Natural killer cell (primary cell): ENCODE measurements around the gene KDM3B. TPM values are rescaled to one million over a fixed set of nuclear protein-coding genes. Genes with fewer than 3 reads are reported as not detected.
A peak's percentile ranks its signal among the peaks of the same experiment; 100 is the strongest.
"Not testable (repeated sequence)": the region's sequence is repeated elsewhere in the genome, so short reads cannot be mapped to it uniquely, and the experiment has no call there.

Experiments
- ATAC-seq, 3 donors: fragments of 150-1000 bp in 2 of 3; fragments of 200-7000 bp in 1 of 3; cut with Tn5 transposase; 1 replicate in 1 of 3; 2 replicates in 2 of 3; pipeline ENCODE4 v1.10.0; 2021; ENCODE audit warnings: mild to moderate bottlenecking in 2 of 3, moderate library complexity in 2 of 3
- DNase-seq, 2 donors: peaks; one replicate each; pipeline versions ENCODE4 v3.0.0 to v3.0.0-alpha.2; 2013 to 2021; ENCODE audit warnings: mixed read lengths in 1 of 2
- H3K27ac ChIP-seq: one replicate; pipeline ENCODE4 v1.5.1; 2013; ENCODE audit warnings: mild to moderate bottlenecking, low read length
- H3K27me3 ChIP-seq: one replicate; pipeline ENCODE4 v1.6.1; 2013; ENCODE audit warnings: low read length; ENCODE audit not compliant: control insufficient read depth, insufficient read depth
- H3K36me3 ChIP-seq: one replicate; pipeline ENCODE4 v1.6.1; 2013; ENCODE audit warnings: low read length; ENCODE audit not compliant: control insufficient read depth, insufficient read depth
- H3K4me1 ChIP-seq: one replicate; pipeline ENCODE4 v1.6.1; 2013; ENCODE audit warnings: low read length; ENCODE audit not compliant: control insufficient read depth, insufficient read depth
- H3K4me3 ChIP-seq: one replicate; pipeline ENCODE4 v1.5.1; 2013; ENCODE audit warnings: low read length
- H3K9me3 ChIP-seq: one replicate; pipeline ENCODE4 v1.6.1; 2013; ENCODE audit warnings: low read length; ENCODE audit not compliant: control insufficient read depth, insufficient read depth
- H3K27ac Mint-ChIP-seq, 2 donors: one replicate each; pipeline ENCODE4 v1.8.0; 2022; ENCODE audit warnings: mild to moderate bottlenecking in 2 of 2, mixed read lengths in 2 of 2, moderate library complexity in 1 of 2
- H3K27me3 Mint-ChIP-seq, 2 donors: one replicate each; pipeline ENCODE4 v1.8.0; 2022; ENCODE audit warnings: low read depth in 2 of 2, mixed read lengths in 2 of 2
- H3K36me3 Mint-ChIP-seq: one replicate; pipeline ENCODE4 v1.8.0; 2022; ENCODE audit warnings: mixed read lengths
- H3K4me1 Mint-ChIP-seq, 2 donors: one replicate each; pipeline ENCODE4 v1.8.0; 2022; ENCODE audit warnings: mixed read lengths in 2 of 2
- H3K4me3 Mint-ChIP-seq: one replicate; pipeline ENCODE4 v1.8.0; 2022; ENCODE audit warnings: mild to moderate bottlenecking, moderate library complexity, mixed read lengths
- H3K9me3 Mint-ChIP-seq, 2 donors: one replicate each; pipeline ENCODE4 v1.8.0; 2022; ENCODE audit warnings: mixed read lengths in 2 of 2
- CTCF ChIP-seq: fragments of 200-600 bp; IDR thresholded peaks from one replicate; pipeline ENCODE4 v1.8.0; 2022; ENCODE audit warnings: antibody characterized with exemption
- WGBS: methylation state at CpG from one replicate; pipeline ENCODE4 v1.1.7; 2013; ENCODE audit warnings: missing lambda C conversion rate; ENCODE audit not compliant: insufficient coverage; 5-methylcytosine and 5-hydroxymethylcytosine counted together
- intact Hi-C: fragments of 100-400 bp; cut with micrococcal nuclease; formaldehyde crosslinking; loops from one replicate; pipeline ENCODE4 v1.14.2; 2022
- total RNA-seq, 4 donors: library from RNA; stranded (reverse); fragments of 120-200 nt in 1 of 4; gene quantifications; one replicate each; pipeline versions ENCODE4 v1.2.3 to v1.2.4, GENCODE V29; 2013 to 2022

KDM3B gene
- total RNA-seq, 3 donors from 2014 or later (not counting 1 experiment from before 2014, with no cell fraction given), result 82.3 to 87.1 (median 82.3) TPM

GRCh38 chr5:138315751-138316278 lies 36.7 kb upstream of the KDM3B start:
- H3K4me3 Mint-ChIP-seq, result no peak overlapping the region
- H3K4me1 Mint-ChIP-seq, result no peaks in the 10 kb centered on the region
- H3K9me3 Mint-ChIP-seq, result no peaks in the 10 kb centered on the region
- no peaks in the 10 kb centered on the region for H3K36me3 Mint-ChIP-seq
- no peaks in the 10 kb centered on the region for H3K27me3 Mint-ChIP-seq
- WGBS, result 95% methylated on average over 7 of the region's 7 CpGs
- no peaks in the 10 kb centered on the region for H3K4me1 ChIP-seq
- H3K27ac ChIP-seq, result no peak overlapping the region
- intact Hi-C loops, result no loop called here
- no peaks in the 10 kb centered on the region for H3K9me3 ChIP-seq
- H3K27ac Mint-ChIP-seq, result no peak overlapping the region
- ATAC-seq (no peak), DNase-seq (no peak)
- TF ChIP-seq CTCF, result no peak
- no peak overlapping the region for H3K4me3 ChIP-seq
- H3K36me3 ChIP-seq, result no peaks in the 10 kb centered on the region
- H3K27me3 ChIP-seq, result no peaks in the 10 kb centered on the region

- DNase-seq (no peak), ATAC-seq (no peak)
- Mint-ChIP-seq H3K36me3 (no peaks in the 10 kb centered on the region), H3K4me3 (no peak overlapping the region), H3K4me1 (no peaks in the 10 kb centered on the region), H3K27me3 (no peaks in the 10 kb centered on the region), H3K9me3 (no peaks in the 10 kb centered on the region), H3K27ac (no peak overlapping the region)
- no peak for TF ChIP-seq CTCF
- 100% methylated on average over 2 of the region's 3 CpGs for WGBS
- Histone ChIP-seq H3K36me3 (no peaks in the 10 kb centered on the region), H3K27ac (no peak overlapping the region), H3K4me1 (no peaks in the 10 kb centered on the region), H3K4me3 (no peak overlapping the region), H3K9me3 (no peaks in the 10 kb centered on the region), H3K27me3 (no peaks in the 10 kb centered on the region)
- intact Hi-C loops, result no loop called here
Measured at GRCh38 chr5:138316355-138316754, 36.1 kb upstream of the KDM3B start.

- H3K4me3 ChIP-seq, H3K4me3 Mint-ChIP-seq, H3K9me3 Mint-ChIP-seq, H3K27ac Mint-ChIP-seq, H3K36me3 Mint-ChIP-seq, H3K36me3 ChIP-seq, ATAC-seq, H3K27me3 ChIP-seq, H3K4me1 ChIP-seq, intact Hi-C loops, H3K27me3 Mint-ChIP-seq, H3K27ac ChIP-seq, H3K4me1 Mint-ChIP-seq, H3K9me3 ChIP-seq, DNase-seq: not testable (repeated sequence)
- 100% methylated on average over 4 of the region's 4 CpGs for WGBS
Measured at GRCh38 chr5:138318211-138318610, 34.3 kb upstream of the KDM3B start.

GRCh38 chr5:138330813-138331448 lies 21.6 kb upstream of the KDM3B start:
- H3K36me3 ChIP-seq, result no peaks in the 10 kb centered on the region
- no peaks in the 10 kb centered on the region for H3K27me3 ChIP-seq
- ATAC-seq (no peak), DNase-seq (no peak)
- intact Hi-C loops, result loop anchor here (1.0 kb wide), 1 partner anchor 134 kb away; the partner anchor contains the start of gene EGR1
- peak overlapping the region; percentile 99 for H3K4me3 Mint-ChIP-seq
- no peak overlapping the region for H3K27ac ChIP-seq
- H3K27ac Mint-ChIP-seq, result peak overlapping the region; percentile 75 to 86
- H3K27me3 Mint-ChIP-seq, result no peaks in the 10 kb centered on the region
- TF ChIP-seq CTCF, result no peak
- WGBS, result 4% methylated on average over 11 of the region's 12 CpGs
- peaks cover 12% of the 10 kb centered on the region for H3K4me1 ChIP-seq
- no peaks in the 10 kb centered on the region for H3K9me3 Mint-ChIP-seq
- no peaks in the 10 kb centered on the region for H3K9me3 ChIP-seq
- no peaks in the 10 kb centered on the region for H3K36me3 Mint-ChIP-seq
- H3K4me3 ChIP-seq, result peak overlapping the region; percentile 38
- peaks cover 15 to 16% of the 10 kb centered on the region in 2 donors for H3K4me1 Mint-ChIP-seq
